Astrocyte (in vitro differentiated cells and primary cell): ENCODE measurements around the gene ZBTB12. TPM values are rescaled to one million over a fixed set of nuclear protein-coding genes. Genes with fewer than 3 reads are reported as not detected.
A peak's percentile ranks its signal among the peaks of the same experiment; 100 is the strongest.

Source experiments
- DNase-seq: peaks from one replicate; pipeline ENCODE4 v3.0.0-alpha.2; 2010; ENCODE audit warnings: low read depth
- FAIRE-seq: peaks from 2 replicates; lab custom pipeline; 2011; peaks lifted over from hg19 to GRCh38; lab: Jason Lieb, UNC
- H2AFZ ChIP-seq: 2 replicates; pipeline ENCODE4 v1.6.0; 2012; ENCODE audit warnings: low read depth, low read length, inconsistent platforms
- H3K27ac ChIP-seq: 2 replicates; pipeline ENCODE4 v1.5.1; 2011; ENCODE audit warnings: low read depth, low read length, inconsistent platforms
- H3K27me3 ChIP-seq: 2 replicates; pipeline ENCODE4 v1.6.0; 2011; ENCODE audit warnings: low read length, inconsistent platforms; ENCODE audit not compliant: insufficient read depth
- H3K36me3 ChIP-seq: 2 replicates; pipeline ENCODE4 v1.5.1; 2011; ENCODE audit warnings: low read length, inconsistent platforms; ENCODE audit not compliant: insufficient read depth
- H3K4me1 ChIP-seq: 2 replicates; pipeline ENCODE4 v1.5.1; 2011; ENCODE audit warnings: low read length, inconsistent platforms; ENCODE audit not compliant: insufficient read depth
- H3K4me2 ChIP-seq: 2 replicates; pipeline ENCODE4 v1.6.0; 2012; ENCODE audit warnings: low read length, inconsistent platforms
- H3K4me3 ChIP-seq: 2 replicates; pipeline ENCODE4 v1.5.1; 2011; ENCODE audit warnings: low read depth, mild to moderate bottlenecking, low read length, inconsistent platforms; ENCODE audit not compliant: insufficient read depth
- H3K79me2 ChIP-seq: 2 replicates; pipeline ENCODE4 v1.6.0; 2012; ENCODE audit warnings: mild to moderate bottlenecking, low read length, inconsistent platforms; ENCODE audit not compliant: insufficient read depth
- H3K9ac ChIP-seq: 2 replicates; pipeline ENCODE4 v1.6.0; 2012; ENCODE audit warnings: mild to moderate bottlenecking, low read length, inconsistent platforms
- H3K9me3 ChIP-seq: 2 replicates; pipeline ENCODE4 v1.5.1; 2012; ENCODE audit warnings: low read depth, mild to moderate bottlenecking, low read length, inconsistent platforms; ENCODE audit not compliant: insufficient read depth
- H4K20me1 ChIP-seq: 2 replicates; pipeline ENCODE4 v1.6.0; 2012; ENCODE audit warnings: low read length, inconsistent platforms; ENCODE audit not compliant: insufficient read depth
- H3K27ac Mint-ChIP-seq: one replicate; pipeline ENCODE4 v1.8.0; 2021; ENCODE audit warnings: mild to moderate bottlenecking, mixed read lengths; ENCODE audit not compliant: unreplicated experiment
- H3K27me3 Mint-ChIP-seq: one replicate; pipeline ENCODE4 v1.8.0; 2021; ENCODE audit warnings: low read depth, mixed read lengths; ENCODE audit not compliant: unreplicated experiment
- H3K36me3 Mint-ChIP-seq: one replicate; pipeline ENCODE4 v1.8.0; 2021; ENCODE audit warnings: low read depth, mixed read lengths; ENCODE audit not compliant: unreplicated experiment
- H3K4me1 Mint-ChIP-seq: one replicate; pipeline ENCODE4 v1.8.0; 2021; ENCODE audit warnings: low read depth, mixed read lengths; ENCODE audit not compliant: unreplicated experiment
- H3K4me3 Mint-ChIP-seq: one replicate; pipeline ENCODE4 v1.8.0; 2021; ENCODE audit warnings: mild to moderate bottlenecking, moderate library complexity, mixed read lengths; ENCODE audit not compliant: unreplicated experiment
- H3K9me3 Mint-ChIP-seq: one replicate; pipeline ENCODE4 v1.8.0; 2021; ENCODE audit warnings: mild to moderate bottlenecking, mixed read lengths; ENCODE audit not compliant: unreplicated experiment
- CTCF ChIP-seq: IDR thresholded peaks from 2 replicates; pipeline ENCODE4 v1.5.1; 2011; ENCODE audit warnings: low read depth, mild to moderate bottlenecking, inconsistent platforms, low read length, moderate library complexity; ENCODE audit not compliant: insufficient read depth
- EZH2 ChIP-seq: IDR thresholded peaks from 2 replicates; pipeline ENCODE4 v1.6.1; 2012; ENCODE audit warnings: mild to moderate bottlenecking, low read length, inconsistent platforms; ENCODE audit not compliant: insufficient read depth
- total RNA-seq: library from RNA; stranded (reverse); gene quantifications from 2 replicates; pipeline ENCODE4 v1.2.1, GENCODE V29; 2021

ZBTB12 gene
- total RNA-seq, 1 donor from 2014 or later, result 4.6 TPM

GRCh38 chr6:31898383-31899011 is 3.4 kb downstream of the ZBTB12 start:
- H4K20me1 ChIP-seq, result peaks cover 4% of the 10 kb centered on the region
- FAIRE-seq (no peak), DNase-seq (peak; percentile 32)
- H3K27me3 ChIP-seq, result no peaks in the 10 kb centered on the region
- no peak overlapping the region for H3K27ac ChIP-seq
- peak overlapping the region; percentile 73 for H2AFZ ChIP-seq
- Mint-ChIP-seq H3K9me3 (no peaks in the 10 kb centered on the region), H3K4me3 (peak overlapping the region; percentile 98), H3K4me1 (peaks cover 11% of the 10 kb centered on the region), H3K27me3 (no peaks in the 10 kb centered on the region), H3K36me3 (peaks cover under 1% of the 10 kb centered on the region), H3K27ac (no peak overlapping the region)
- H3K36me3 ChIP-seq, result peaks cover 4% of the 10 kb centered on the region
- H3K4me3 ChIP-seq, result peak overlapping the region; percentile 79
- peaks cover 14% of the 10 kb centered on the region for H3K79me2 ChIP-seq
- H3K9ac ChIP-seq, result peak overlapping the region; percentile 83
- no peak for TF ChIP-seq CTCF
- no peak for TF ChIP-seq EZH2
- peak overlapping the region; percentile 98 for H3K4me2 ChIP-seq
- no peaks in the 10 kb centered on the region for H3K9me3 ChIP-seq
- H3K4me1 ChIP-seq, result peaks cover 20% of the 10 kb centered on the region

DNA sequence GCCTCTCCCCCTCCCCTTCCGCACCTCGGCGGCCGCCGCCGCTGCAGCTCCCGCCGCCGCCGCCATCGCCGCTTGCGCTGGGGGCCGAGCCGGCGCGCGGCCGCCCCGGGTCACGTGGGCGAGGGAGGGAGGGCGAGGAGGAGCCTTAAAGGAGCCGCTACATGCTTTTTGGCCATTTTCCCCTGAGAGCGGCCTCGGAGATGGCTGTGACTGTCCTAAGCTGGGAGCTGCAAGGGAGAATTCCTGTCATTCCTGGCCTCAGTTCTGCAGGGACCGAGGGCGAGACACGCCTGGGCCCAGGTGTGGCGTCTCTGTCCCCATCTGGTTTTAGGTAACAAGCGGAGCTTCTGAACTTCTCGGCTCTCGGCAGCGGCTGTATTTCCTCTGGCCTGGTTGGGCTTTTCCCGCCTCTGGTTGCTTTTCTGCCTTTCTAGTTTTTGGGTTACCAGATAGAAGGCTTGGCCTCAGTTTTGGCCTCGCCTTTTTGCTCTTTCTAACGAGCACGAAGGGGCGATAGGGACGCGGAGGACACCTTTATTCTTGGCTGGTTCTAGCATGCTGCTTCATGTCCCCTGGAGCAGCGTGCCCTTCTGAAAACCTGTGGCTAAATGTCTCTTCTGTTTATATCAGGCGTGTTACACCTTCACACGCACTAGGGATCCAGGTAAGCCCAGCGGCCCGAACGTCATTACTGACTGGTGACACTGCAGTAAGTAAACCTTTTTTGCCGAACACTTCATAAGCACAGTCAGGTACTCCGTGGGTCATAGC is 4.1 kb downstream of the ZBTB12 start, which contains the start of gene EHMT2:
Gene EHMT2, minus strand, starts transcription at position 87 of the 771 bp plus-strand sequence. Its CDS starts 21 bp downstream, at position 66.
- Mint-ChIP-seq H3K4me1 (peaks cover 11% of the 10 kb centered on the region), H3K4me3 (peak within 1 kb of the TSS; percentile 98), H3K27ac (peak within 1 kb of the TSS; percentile 58), H3K9me3 (no peaks in the 10 kb centered on the region), H3K27me3 (no peaks in the 10 kb centered on the region), H3K36me3 (peaks cover 2% of the 10 kb centered on the region)
- H3K4me2 ChIP-seq, result peak within 1 kb of the TSS; percentile 98
- peak within 1 kb of the TSS; percentile 79 for H3K4me3 ChIP-seq
- H2AFZ ChIP-seq, result peak within 1 kb of the TSS; percentile 73
- peaks cover 14% of the 10 kb centered on the region for H3K79me2 ChIP-seq
- H3K36me3 ChIP-seq, result peaks cover 8% of the 10 kb centered on the region
- peak within 1 kb of the TSS; percentile 83 for H3K9ac ChIP-seq
- peaks cover 20% of the 10 kb centered on the region for H3K4me1 ChIP-seq
- no peak for TF ChIP-seq EZH2
- TF ChIP-seq CTCF, result no peak
- H4K20me1 ChIP-seq, result peaks cover 4% of the 10 kb centered on the region
- peak within 1 kb of the TSS; percentile 58 for H3K27ac ChIP-seq
- no peaks in the 10 kb centered on the region for H3K27me3 ChIP-seq
- FAIRE-seq (no peak), DNase-seq (peak; percentile 48)
- no peaks in the 10 kb centered on the region for H3K9me3 ChIP-seq
